ENCODE data around the gene RIPOR1.

The RIPOR1 gene

GRCh38 chr16:67558859-67559258 lies 30.2 kb downstream of the RIPOR1 start:
- no peak for DNase-seq

GRCh38 chr16:67560827-67561342 lies 32.3 kb downstream of the RIPOR1 start:
- no peak for DNase-seq

GRCh38 chr16:67561501-67561823 lies 32.8 kb downstream of the RIPOR1 start:
- no peak for DNase-seq

GRCh38 chr16:67561824-67562525 lies 33.3 kb downstream of the RIPOR1 start:
- peak; percentile 99 for DNase-seq

DNA sequence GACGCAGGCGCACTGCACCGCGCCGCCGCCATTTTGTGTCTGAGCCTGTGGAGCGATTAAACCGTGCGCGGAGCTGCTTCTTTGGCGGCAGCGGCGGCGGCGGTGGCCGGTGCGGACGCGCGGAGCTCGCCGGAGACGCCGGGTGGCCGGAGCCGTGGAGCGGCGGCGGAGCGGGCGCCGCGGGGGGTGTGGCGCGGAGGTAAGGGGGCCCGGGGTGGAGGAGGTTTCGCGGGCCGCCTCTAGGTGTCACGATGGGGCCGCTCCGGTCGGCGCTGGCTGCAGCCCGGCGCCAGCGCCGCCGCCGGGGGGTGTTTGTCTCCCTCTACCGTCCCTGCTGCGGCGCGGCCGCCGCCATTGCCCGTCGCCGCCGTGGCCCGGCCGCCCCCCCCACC lies 33.9 kb downstream of the RIPOR1 start, which contains the start of gene CTCF:
CTCF (plus strand) TSS at position 1 of the 392 bp plus-strand sequence. CDS start 48,307 bp downstream, outside the sequence.
- peak; percentile 85 for DNase-seq

DNA sequence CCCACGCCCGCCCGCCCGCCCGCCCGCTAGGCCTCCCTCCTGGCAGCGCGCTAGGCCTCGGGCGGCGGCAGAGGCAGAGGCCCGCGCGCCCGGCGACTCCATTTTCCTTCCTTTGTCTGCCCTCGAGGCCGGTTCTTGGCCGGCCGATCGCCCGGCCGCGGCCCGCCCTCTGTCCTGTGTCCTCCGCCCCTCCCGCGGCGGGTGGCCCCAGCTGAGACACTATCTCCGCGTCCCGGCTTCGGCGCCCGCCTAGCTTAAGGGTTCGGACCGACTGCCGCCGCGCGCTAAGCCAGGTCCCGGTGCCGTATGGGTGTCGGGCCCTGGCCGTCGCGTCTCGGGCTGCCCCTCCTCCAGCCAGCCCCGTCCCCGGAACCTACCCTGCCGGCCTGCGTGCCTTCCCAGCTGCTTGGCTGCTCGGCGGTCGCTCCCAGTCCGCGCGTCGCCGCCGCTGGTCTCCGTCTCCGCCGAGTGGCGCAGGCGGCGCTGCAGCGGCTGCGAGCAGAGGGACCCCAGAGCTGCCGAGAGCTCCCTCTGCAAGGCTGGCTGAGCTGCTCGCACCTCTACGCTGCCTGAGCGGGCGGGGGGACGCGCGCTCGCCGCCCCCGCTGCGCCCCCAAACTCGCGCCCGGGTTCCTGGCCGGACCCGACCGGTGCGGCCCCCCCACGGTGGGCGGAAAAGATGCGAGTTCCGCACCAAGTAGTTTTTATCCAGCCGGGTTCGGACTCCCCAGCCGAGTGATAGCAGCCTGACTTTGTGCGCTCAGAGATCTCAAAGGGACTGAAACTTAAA lies 34.5 kb downstream of the RIPOR1 start:
- DNase-seq: peak; percentile 66

DNA sequence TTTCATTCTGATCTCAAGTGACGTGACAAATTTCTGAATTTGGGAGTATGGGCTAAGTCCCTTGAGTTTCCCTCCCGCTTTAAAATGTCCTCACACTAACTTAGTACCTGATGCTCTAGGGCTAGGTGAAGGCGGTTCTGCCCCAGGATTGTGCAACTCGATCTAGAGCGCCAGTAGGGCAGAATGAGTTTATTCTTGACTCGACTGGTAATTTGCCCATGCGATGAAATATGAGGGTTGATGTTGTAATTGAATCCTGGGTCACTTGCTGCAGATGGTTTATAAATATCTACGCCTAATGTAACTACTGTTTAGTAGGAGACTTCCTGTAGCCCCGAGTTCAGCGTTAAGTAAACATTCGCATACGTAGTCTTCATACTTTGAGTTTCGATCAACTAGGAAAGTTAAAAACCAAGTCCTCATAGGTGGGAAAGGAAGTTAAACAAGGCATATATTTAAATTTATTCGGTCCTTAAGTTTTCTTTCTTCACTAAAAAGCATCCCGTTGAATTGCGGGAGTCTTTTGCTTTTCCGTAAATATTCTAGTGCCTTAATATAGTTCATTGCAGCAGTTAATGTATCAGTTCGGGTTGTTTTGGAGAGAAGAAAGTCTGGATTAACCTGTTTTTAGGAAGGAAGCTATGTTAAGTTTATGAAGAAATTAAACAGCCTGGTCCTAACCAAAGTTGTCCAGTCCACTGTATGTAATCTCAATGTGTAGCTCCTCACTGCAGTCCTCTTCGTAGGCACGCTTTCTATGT lies 35.3 kb downstream of the RIPOR1 start:
- peak; percentile 43 for DNase-seq

GRCh38 chr16:67565470-67566100 lies 37.0 kb downstream of the RIPOR1 start:
- no peak for DNase-seq

DNA sequence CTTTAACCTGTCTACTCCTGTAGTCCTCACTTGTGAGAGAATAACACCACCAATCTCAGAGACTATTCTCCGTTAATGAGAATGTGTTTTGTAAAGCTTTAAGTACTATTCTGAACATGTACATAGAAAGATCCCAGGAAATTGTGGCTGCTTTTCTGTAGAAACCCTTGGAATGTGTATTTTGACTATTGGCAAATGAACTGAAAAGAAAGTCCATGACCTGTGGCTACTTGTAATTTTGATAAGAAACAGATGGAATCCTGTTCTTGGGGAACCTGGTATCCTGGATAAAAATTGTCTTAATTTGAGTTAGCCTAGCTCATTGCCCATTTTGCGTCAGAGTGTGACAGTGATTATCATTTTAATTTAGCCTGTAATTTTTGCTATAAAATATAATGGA lies 42.8 kb downstream of the RIPOR1 start:
- no peak for DNase-seq

DNA sequence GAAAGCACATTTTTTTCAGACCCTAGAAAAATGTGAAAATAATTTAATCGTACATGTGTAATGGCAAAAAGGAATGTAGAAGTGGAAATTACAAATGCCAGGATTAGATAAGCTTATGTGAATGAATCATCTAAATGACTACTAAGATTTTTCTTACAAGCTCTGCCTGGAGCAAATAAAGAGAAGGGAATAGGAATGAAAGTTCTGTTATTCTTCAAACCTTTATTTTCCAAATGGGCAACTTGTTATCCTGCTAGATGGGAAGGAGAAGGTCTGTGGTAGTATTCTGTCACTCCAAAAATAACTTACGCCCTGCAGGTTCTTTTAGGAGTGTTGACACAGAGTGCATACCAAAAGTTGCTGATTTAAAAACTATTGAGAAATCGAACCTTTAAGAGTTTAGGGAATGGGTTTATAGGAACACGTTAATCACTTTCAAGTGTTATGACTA lies 43.4 kb downstream of the RIPOR1 start:
- no peak for DNase-seq

- DNase-seq: no peak
Observed at GRCh38 chr16:67579686-67580085, 51.1 kb downstream of the RIPOR1 start.

DNA sequence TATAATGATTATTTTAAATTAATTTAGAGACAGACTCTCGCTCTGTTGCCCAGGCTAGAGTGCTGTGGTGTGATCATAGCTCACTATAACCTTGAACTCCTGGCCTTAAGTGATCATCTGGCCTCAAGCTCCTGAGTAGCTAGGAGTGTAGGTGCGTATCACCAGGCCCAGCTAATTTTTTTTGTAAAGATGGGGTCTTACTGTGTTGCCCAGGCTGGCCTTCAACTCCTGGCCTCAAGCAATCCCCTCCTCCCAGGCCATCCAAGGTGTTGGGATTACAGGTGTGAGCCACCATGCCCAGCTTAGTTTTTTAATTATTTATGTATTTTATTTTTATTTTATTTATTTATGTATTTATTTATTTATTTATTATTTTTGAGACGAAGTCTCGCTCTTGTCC lies 51.6 kb downstream of the RIPOR1 start:
- DNase-seq: no peak

- DNase-seq: no peak
Observed at GRCh38 chr16:67593288-67593687, 64.7 kb downstream of the RIPOR1 start.

DNA sequence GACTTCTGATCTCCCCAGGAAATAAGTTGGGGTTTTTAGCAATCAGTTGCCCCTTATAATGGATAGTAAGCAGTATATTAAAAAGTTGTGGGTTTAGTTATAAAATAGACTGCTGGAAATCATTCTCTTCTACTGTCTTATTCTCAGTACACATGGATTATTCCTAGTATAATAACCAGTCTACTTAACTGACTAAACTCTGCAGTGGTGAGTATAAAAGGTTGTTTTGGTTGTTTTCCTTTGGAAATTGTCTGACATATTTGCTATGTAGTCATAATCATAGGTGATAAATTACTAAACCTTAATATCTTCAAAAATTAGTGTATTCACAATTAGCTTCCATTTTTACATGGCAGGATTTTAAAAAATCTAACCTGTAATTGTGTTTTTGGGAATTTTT lies 65.1 kb downstream of the RIPOR1 start:
- DNase-seq: no peak

GRCh38 chr16:67594256-67594915 lies 65.8 kb downstream of the RIPOR1 start:
- no peak for DNase-seq

DNA sequence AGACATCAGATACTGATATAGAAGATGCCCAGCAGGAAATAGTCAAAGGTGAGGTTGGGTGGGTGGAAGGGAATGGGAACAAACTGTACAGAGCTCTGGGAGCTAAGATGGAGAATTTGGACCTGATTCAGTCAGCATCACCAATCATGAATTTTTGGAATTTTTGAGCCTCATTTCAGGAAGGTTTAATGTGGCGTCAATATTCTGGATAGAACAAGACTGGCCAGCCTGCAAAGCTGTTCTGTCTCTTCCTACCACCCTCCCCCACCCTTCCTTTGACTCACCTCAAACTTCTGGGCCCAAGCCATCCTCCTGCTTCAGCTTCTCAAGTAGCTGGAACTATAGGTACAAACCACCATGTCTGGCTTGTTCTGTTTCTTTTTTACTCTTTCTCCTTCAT lies 66.3 kb downstream of the RIPOR1 start:
- peak; percentile 10 for DNase-seq

All from stimulated activated CD4-positive, alpha-beta T cell treated with anti-CD3 and anti-CD28 coated beads, Interleukin-15, amount 100 ng/mL, for 24 hours (primary cell).